ENCODE measurements around the gene PCGF1.

DNA sequence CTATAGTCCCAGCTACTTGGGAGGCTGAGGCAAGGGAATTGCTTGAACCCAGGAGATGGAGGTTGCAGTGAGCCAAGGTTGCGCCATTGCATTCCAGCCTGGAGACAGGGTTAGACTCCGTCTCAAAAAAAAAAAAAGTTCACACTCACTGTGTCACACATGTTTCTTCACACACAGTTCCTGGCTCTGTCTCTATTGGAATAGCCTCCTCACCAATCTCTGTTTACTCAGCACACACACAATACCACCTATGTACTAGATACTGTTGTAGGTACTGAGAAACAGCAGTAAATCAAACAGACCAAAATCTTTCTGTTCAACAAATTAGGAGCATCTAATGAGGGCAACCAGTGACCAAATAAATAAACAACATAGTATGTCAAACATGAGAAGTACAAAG, 21.4 kb downstream of the PCGF1 start:
- TF ChIP-seq CTCF (IDR thresholded peaks at IDR 0.05) = no peak
- TF ChIP-seq POLR2A (IDR thresholded peaks at IDR 0.05) = no peak

All from esophagus squamous epithelium (tissue), 4 donors.